Neuronal stem cell (in vitro differentiated cells): Measurements from ENCODE around the gene BCL2.
A peak's percentile ranks its signal among the peaks of the same experiment; 100 is the strongest.

ENCODE experiments used
- DNase-seq: peaks from one replicate; pipeline ENCODE4 v3.0.0-alpha.2; 2013; ENCODE audit warnings: low spot score
- H2AFZ ChIP-seq: one replicate; pipeline ENCODE4 v1.6.1; 2013; ENCODE audit warnings: mild to moderate bottlenecking, low read length, inconsistent platforms
- H2AK5ac ChIP-seq: 2 replicates; pipeline ENCODE4 v1.6.1; 2013; ENCODE audit warnings: low read depth, mild to moderate bottlenecking, inconsistent platforms, low read length, moderate library complexity, mixed read lengths
- H2BK120ac ChIP-seq: 2 replicates; pipeline ENCODE4 v1.6.1; 2013; ENCODE audit warnings: low read depth, mild to moderate bottlenecking, inconsistent platforms, low read length, moderate library complexity, mixed read lengths
- H2BK12ac ChIP-seq: one replicate; pipeline ENCODE4 v1.6.1; 2013; ENCODE audit warnings: low read length, inconsistent platforms
- H2BK15ac ChIP-seq: 2 replicates; pipeline ENCODE4 v1.6.1; 2013; ENCODE audit warnings: mild to moderate bottlenecking, low read length, inconsistent platforms, mixed read lengths
- H2BK5ac ChIP-seq: one replicate; pipeline ENCODE4 v1.6.1; 2013; ENCODE audit warnings: inconsistent platforms, mild to moderate bottlenecking, low read length, moderate library complexity
- H3K14ac ChIP-seq: one replicate; pipeline ENCODE4 v1.6.1; 2013; ENCODE audit warnings: low read length, inconsistent platforms
- H3K18ac ChIP-seq: 2 replicates; pipeline ENCODE4 v1.6.1; 2013; ENCODE audit warnings: low read length, inconsistent platforms
- H3K23ac ChIP-seq: 2 replicates; pipeline ENCODE4 v1.6.1; 2013; ENCODE audit warnings: low read depth, mild to moderate bottlenecking, mixed read lengths, low read length, inconsistent platforms; ENCODE audit not compliant: poor library complexity
- H3K27ac ChIP-seq: replicated peaks from 3 replicates; pipeline ENCODE4 v1.5.1; 2013; ENCODE audit warnings: low read length, inconsistent platforms
- H3K27me3 ChIP-seq, 3 experiments: 2 replicates each; pipeline ENCODE4 v1.6.1; 2013; ENCODE audit warnings: low read length in 3 of 3, mild to moderate bottlenecking in 2 of 3, inconsistent platforms in 1 of 3, low read depth in 1 of 3, mixed read lengths in 1 of 3, moderate library complexity in 1 of 3; ENCODE audit not compliant: control insufficient read depth in 3 of 3, insufficient read depth in 3 of 3
- H3K36me3 ChIP-seq, 2 donors: replicated peaks in 1 of 2; 2 replicates each; pipeline ENCODE4 v1.6.1; 2013; ENCODE audit warnings: low read length in 2 of 2; ENCODE audit not compliant: control insufficient read depth in 2 of 2, insufficient read depth in 2 of 2
- H3K4ac ChIP-seq: 2 replicates; pipeline ENCODE4 v1.6.1; 2013; ENCODE audit warnings: inconsistent platforms, mild to moderate bottlenecking, low read length, moderate library complexity
- H3K4me1 ChIP-seq, 2 donors: 1 replicate in 1 of 2; 2 replicates in 1 of 2; pipeline ENCODE4 v1.6.1; 2013; ENCODE audit warnings: low read length in 2 of 2, low read depth in 1 of 2; ENCODE audit not compliant: control insufficient read depth in 2 of 2, insufficient read depth in 1 of 2
- H3K4me2 ChIP-seq: one replicate; pipeline ENCODE4 v1.6.1; 2013; ENCODE audit warnings: mild to moderate bottlenecking, low read length, inconsistent platforms; ENCODE audit not compliant: insufficient read depth, poor library complexity, severe bottlenecking
- H3K4me3 ChIP-seq, 2 donors: 2 replicates each; pipeline ENCODE4 v1.5.1; 2013; ENCODE audit warnings: low read length in 2 of 2, mild to moderate bottlenecking in 2 of 2, inconsistent platforms in 1 of 2, moderate library complexity in 1 of 2
- H3K79me1 ChIP-seq: one replicate; pipeline ENCODE4 v1.6.1; 2013; ENCODE audit warnings: low read depth, mild to moderate bottlenecking, inconsistent platforms, low read length, moderate library complexity
- H3K9ac ChIP-seq: one replicate; pipeline ENCODE4 v1.6.1; 2013; ENCODE audit warnings: mild to moderate bottlenecking, low read depth, low read length, inconsistent platforms; ENCODE audit not compliant: poor library complexity
- H3K9me3 ChIP-seq, 2 donors: replicated peaks in 1 of 2; 2 replicates each; pipeline versions ENCODE3 to v1.6.1; 2013; ENCODE audit warnings: low read length in 2 of 2, mild to moderate bottlenecking in 2 of 2, inconsistent platforms in 1 of 2, low read depth in 1 of 2, mixed read lengths in 1 of 2, moderate library complexity in 1 of 2; ENCODE audit not compliant: control insufficient read depth in 2 of 2, insufficient read depth in 1 of 2
- H4K8ac ChIP-seq: one replicate; pipeline ENCODE4 v1.6.1; 2013; ENCODE audit warnings: low read depth, mild to moderate bottlenecking, inconsistent platforms, low read length, moderate library complexity
- H4K91ac ChIP-seq: one replicate; pipeline ENCODE4 v1.6.1; 2013; ENCODE audit warnings: low read length, low read depth, mild to moderate bottlenecking, inconsistent platforms; ENCODE audit not compliant: poor library complexity
- WGBS, 2 donors: extraction: QIAGEN DNeasy Blood & Tissue Kit; methylation state at CpG; one replicate each; pipeline ENCODE4 v1.1.7; 2013; ENCODE audit warnings: missing lambda C conversion rate in 2 of 2, mixed read lengths in 1 of 2; ENCODE audit not compliant: insufficient read length in 2 of 2, insufficient replicate concordance in 1 of 2; ENCODE audit errors: extremely low coverage in 2 of 2; 5-methylcytosine and 5-hydroxymethylcytosine counted together

BCL2 gene

GRCh38 chr18:63104868-63105267, 214.7 kb downstream of the BCL2 start:
- no peak overlapping the region for H2AFZ ChIP-seq
- H2BK5ac ChIP-seq, result no peak overlapping the region
- H4K8ac ChIP-seq, result no peak overlapping the region
- no peak overlapping the region for H2BK15ac ChIP-seq
- no peak overlapping the region for H3K4me2 ChIP-seq
- H3K18ac ChIP-seq, result no peak overlapping the region
- H3K9me3 ChIP-seq, result no peaks in the 10 kb centered on the region
- H2BK12ac ChIP-seq, result no peak overlapping the region
- peaks cover 0 to 4% (median 1%) of the 10 kb centered on the region in 3 experiments for H3K27me3 ChIP-seq
- no peak overlapping the region for H3K9ac ChIP-seq
- H3K36me3 ChIP-seq, result no peaks in the 10 kb centered on the region
- H3K23ac ChIP-seq, result no peak overlapping the region
- no peak overlapping the region for H3K4ac ChIP-seq
- no peak overlapping the region for H3K14ac ChIP-seq
- WGBS, 2 donors, result no CpG with 5 or more reads among the region's 12 CpGs
- no peaks in the 10 kb centered on the region for H3K79me1 ChIP-seq
- DNase-seq, result no peak
- no peak overlapping the region for H2AK5ac ChIP-seq
- peaks cover 2 to 17% of the 10 kb centered on the region in 2 donors for H3K4me1 ChIP-seq
- H4K91ac ChIP-seq, result peak overlapping the region; percentile 38
- no peak overlapping the region for H2BK120ac ChIP-seq
- no peak overlapping the region for H3K4me3 ChIP-seq
- H3K27ac ChIP-seq, result no peak overlapping the region

- no peaks in the 10 kb centered on the region for H3K36me3 ChIP-seq
- H4K8ac ChIP-seq, result no peak overlapping the region
- no peak overlapping the region for H2AK5ac ChIP-seq
- no peak overlapping the region for H3K4ac ChIP-seq
- H3K23ac ChIP-seq, result peak overlapping the region; percentile 67
- no peak overlapping the region for H2BK120ac ChIP-seq
- H4K91ac ChIP-seq, result no peak overlapping the region
- H3K79me1 ChIP-seq, result no peaks in the 10 kb centered on the region
- H2AFZ ChIP-seq, result no peak overlapping the region
- DNase-seq, result no peak
- H2BK12ac ChIP-seq, result peak overlapping the region; percentile 24
- peak overlapping the region in 1 of 2 donors; percentile 70 for H3K4me3 ChIP-seq
- H3K27me3 ChIP-seq, result peaks cover 0 to 13% (median 1%) of the 10 kb centered on the region in 3 experiments
- H3K4me1 ChIP-seq, result peaks cover 0 to 14% of the 10 kb centered on the region in 2 donors
- H3K18ac ChIP-seq, result no peak overlapping the region
- H3K9me3 ChIP-seq, result no peaks in the 10 kb centered on the region
- peak overlapping the region; percentile 86 for H3K14ac ChIP-seq
- H3K27ac ChIP-seq, result no peak overlapping the region
- H3K4me2 ChIP-seq, result no peak overlapping the region
- peak overlapping the region; percentile 60 for H3K9ac ChIP-seq
- no peak overlapping the region for H2BK15ac ChIP-seq
- 100% methylated on average over 1 of the region's 7 CpGs; no CpG with 5 or more reads in 1 of the 2 donors for WGBS, 2 donors
- no peak overlapping the region for H2BK5ac ChIP-seq
Observed at GRCh38 chr18:63102941-63103744, 216.4 kb downstream of the BCL2 start.

GRCh38 chr18:63100630-63101055, 218.9 kb downstream of the BCL2 start:
- Histone ChIP-seq H3K23ac (no peak overlapping the region), H2BK5ac (no peak overlapping the region), H3K27me3 (peaks cover 0 to 13% (median 1%) of the 10 kb centered on the region in 3 experiments), H4K91ac (no peak overlapping the region), H2AK5ac (no peak overlapping the region), H3K4me1 (peaks cover 0 to 12% of the 10 kb centered on the region in 2 donors), H3K79me1 (no peaks in the 10 kb centered on the region), H2BK15ac (no peak overlapping the region), H2AFZ (no peak overlapping the region), H3K4me3 (no peak overlapping the region), H3K4ac (no peak overlapping the region), H3K9me3 (no peaks in the 10 kb centered on the region), H3K36me3 (no peaks in the 10 kb centered on the region), H2BK12ac (no peak overlapping the region), H2BK120ac (no peak overlapping the region), H3K9ac (no peak overlapping the region), H3K4me2 (no peak overlapping the region), H3K14ac (no peak overlapping the region), H3K18ac (no peak overlapping the region), H3K27ac (no peak overlapping the region), H4K8ac (no peak overlapping the region)
- no peak for DNase-seq
- no CpG with 5 or more reads among the region's 7 CpGs for WGBS, 2 donors

- H4K91ac ChIP-seq, result no peak overlapping the region
- no peak overlapping the region for H3K4me3 ChIP-seq
- no peak overlapping the region for H3K14ac ChIP-seq
- WGBS, 2 donors, result no CpG with 5 or more reads among the region's 10 CpGs
- no peak for DNase-seq
- peak overlapping the region; percentile 57 for H3K18ac ChIP-seq
- no peak overlapping the region for H3K27ac ChIP-seq
- no peak overlapping the region for H3K4ac ChIP-seq
- no peak overlapping the region for H2BK120ac ChIP-seq
- no peaks in the 10 kb centered on the region for H3K36me3 ChIP-seq
- no peak overlapping the region for H3K4me2 ChIP-seq
- no peak overlapping the region for H3K9ac ChIP-seq
- no peak overlapping the region for H2BK5ac ChIP-seq
- H2AFZ ChIP-seq, result peak overlapping the region; percentile 13
- H2BK15ac ChIP-seq, result no peak overlapping the region
- H3K9me3 ChIP-seq, result no peaks in the 10 kb centered on the region
- peaks cover 0 to 12% of the 10 kb centered on the region in 2 donors for H3K4me1 ChIP-seq
- peaks cover 0 to 13% (median 1%) of the 10 kb centered on the region in 3 experiments for H3K27me3 ChIP-seq
- no peaks in the 10 kb centered on the region for H3K79me1 ChIP-seq
- no peak overlapping the region for H3K23ac ChIP-seq
- no peak overlapping the region for H4K8ac ChIP-seq
- H2AK5ac ChIP-seq, result no peak overlapping the region
- H2BK12ac ChIP-seq, result no peak overlapping the region
Observed at GRCh38 chr18:63099848-63100629, 219.5 kb downstream of the BCL2 start.
